K562 (cell line): ENCODE measurements around the gene ANKRD30A. TPM values are rescaled to one million over a fixed set of nuclear protein-coding genes. Genes with fewer than 3 reads are reported as not detected.

Experiments used
- FOXA1 ChIP-seq: fragments of 450-650 bp; IDR thresholded peaks from 2 replicates; pipeline ENCODE4 v1.6.1; 2016; ENCODE audit warnings: mild to moderate bottlenecking, borderline replicate concordance
- polyA plus RNA-seq, 8 experiments: library from polyadenylated mRNA; depleted of rRNA in 4 of 8; stranded (reverse) in 5 of 8; unstranded in 3 of 8; fragments of >200 nt; fragmentation: Nextera tagmentation in 2 of 8; fragmentation: Illumina TruSeq in 1 of 8; extraction: Ambion mirVana in 2 of 8; extraction: Trizol in 1 of 8; gene quantifications; 2 replicates each; pipeline versions ENCODE4 v1.2.1 to v1.2.3, GENCODE V29; 2011 to 2014; ENCODE audit warnings: inconsistent platforms in 1 of 8, missing spikeins in 1 of 8
- small RNA-seq: library from RNA; depleted of rRNA; stranded (forward); fragments of <200 nt; gene quantifications from one replicate; pipeline ENCODE3, GENCODE V24; 2014
- total RNA-seq, 7 experiments: library from RNA; depleted of rRNA in 6 of 7; stranded (reverse); fragments of >200 nt in 6 of 7; fragmentation: Illumina TruSeq in 2 of 7; extraction: Trizol in 2 of 7; gene quantifications; 2 replicates each; pipeline versions ENCODE4 v1.2.1 to v1.2.3, GENCODE V29; 2011 to 2021; ENCODE audit warnings: low replicate concordance in 1 of 7
- TF ChIP-seq, protein P1 (sequence below), 2 experiments: fragments of 150-350 bp in 1 of 2; IDR thresholded peaks; 2 replicates each; pipeline ENCODE4 v1.6.1; 2012 to 2016; ENCODE audit warnings: low read depth in 2 of 2, low read length in 2 of 2, mild to moderate bottlenecking in 1 of 2, moderate library complexity in 1 of 2

Gene ANKRD30A
- total and polyA plus RNA-seq, 9 of the 15 experiments (the other 6 are each of a cell fraction or from before 2014, with no cell fraction given): 0.04 to 0.09 (median 0.07) TPM; not detected in 6

DNA sequence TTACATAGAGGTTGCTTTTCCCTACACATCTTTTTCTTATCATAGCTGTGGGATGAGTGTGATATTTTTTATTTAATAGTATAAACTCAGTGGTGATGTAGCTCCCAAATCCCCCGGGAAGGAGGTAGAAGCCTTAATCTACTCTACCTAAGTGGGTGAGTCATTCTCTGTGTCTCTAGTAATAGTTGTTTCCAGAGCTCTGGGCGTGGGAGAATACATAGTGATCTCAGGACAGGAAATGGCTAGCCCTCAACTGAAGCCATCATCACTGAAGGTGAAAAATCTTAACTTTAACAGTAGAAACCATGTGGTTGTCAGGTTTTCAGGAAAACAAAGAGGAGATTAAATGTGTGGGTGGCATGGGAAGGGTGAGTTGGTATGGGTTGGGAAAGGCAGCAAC, 278.4 kb downstream of the ANKRD30A start (continued):
- TF ChIP-seq, protein P1, sequence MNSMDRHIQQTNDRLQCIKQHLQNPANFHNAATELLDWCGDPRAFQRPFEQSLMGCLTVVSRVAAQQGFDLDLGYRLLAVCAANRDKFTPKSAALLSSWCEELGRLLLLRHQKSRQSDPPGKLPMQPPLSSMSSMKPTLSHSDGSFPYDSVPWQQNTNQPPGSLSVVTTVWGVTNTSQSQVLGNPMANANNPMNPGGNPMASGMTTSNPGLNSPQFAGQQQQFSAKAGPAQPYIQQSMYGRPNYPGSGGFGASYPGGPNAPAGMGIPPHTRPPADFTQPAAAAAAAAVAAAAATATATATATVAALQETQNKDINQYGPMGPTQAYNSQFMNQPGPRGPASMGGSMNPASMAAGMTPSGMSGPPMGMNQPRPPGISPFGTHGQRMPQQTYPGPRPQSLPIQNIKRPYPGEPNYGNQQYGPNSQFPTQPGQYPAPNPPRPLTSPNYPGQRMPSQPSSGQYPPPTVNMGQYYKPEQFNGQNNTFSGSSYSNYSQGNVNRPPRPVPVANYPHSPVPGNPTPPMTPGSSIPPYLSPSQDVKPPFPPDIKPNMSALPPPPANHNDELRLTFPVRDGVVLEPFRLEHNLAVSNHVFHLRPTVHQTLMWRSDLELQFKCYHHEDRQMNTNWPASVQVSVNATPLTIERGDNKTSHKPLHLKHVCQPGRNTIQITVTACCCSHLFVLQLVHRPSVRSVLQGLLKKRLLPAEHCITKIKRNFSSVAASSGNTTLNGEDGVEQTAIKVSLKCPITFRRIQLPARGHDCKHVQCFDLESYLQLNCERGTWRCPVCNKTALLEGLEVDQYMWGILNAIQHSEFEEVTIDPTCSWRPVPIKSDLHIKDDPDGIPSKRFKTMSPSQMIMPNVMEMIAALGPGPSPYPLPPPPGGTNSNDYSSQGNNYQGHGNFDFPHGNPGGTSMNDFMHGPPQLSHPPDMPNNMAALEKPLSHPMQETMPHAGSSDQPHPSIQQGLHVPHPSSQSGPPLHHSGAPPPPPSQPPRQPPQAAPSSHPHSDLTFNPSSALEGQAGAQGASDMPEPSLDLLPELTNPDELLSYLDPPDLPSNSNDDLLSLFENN (IDR thresholded peaks at IDR 0.05; ENCODE audit: low read depth in 2 of 2, low read length in 2 of 2): no peak
- TF ChIP-seq FOXA1: no peak

Small RNA genes lying within 50 kb of the gene (small RNA-seq; reads per million reads assigned to genes)
- gene RF00019 (not detected), gene RN7SL314P (not detected), gene RNU6-811P (not detected)
